Transverse colon (tissue), 4 donors: ENCODE results near the gene CHD2. TPM values are rescaled to one million over a fixed set of nuclear protein-coding genes. Genes with fewer than 3 reads are reported as not detected.

Experiments used
- DNase-seq: peaks from one replicate; pipeline ENCODE4 v3.0.0-alpha.2; 2019
- H3K27ac ChIP-seq, 4 donors: fragments of 200-600 bp; sonication (generic); 2 replicates each; pipeline ENCODE4 v1.5.1; 2016 to 2018; ENCODE audit warnings: inconsistent platforms in 4 of 4
- H3K27me3 ChIP-seq: fragments of 200-600 bp; sonication (generic); 2 replicates; pipeline ENCODE4 v1.5.1; 2017; ENCODE audit warnings: inconsistent platforms
- H3K36me3 ChIP-seq, 4 donors: fragments of 200-600 bp; sonication (generic); 2 replicates each; pipeline ENCODE4 v1.5.1; 2017 to 2019; ENCODE audit warnings: inconsistent platforms in 4 of 4
- H3K4me1 ChIP-seq, 4 donors: fragments of 200-600 bp; sonication (generic); 2 replicates each; pipeline ENCODE4 v1.5.1; 2017 to 2020; ENCODE audit warnings: inconsistent platforms in 4 of 4
- H3K4me3 ChIP-seq, 4 donors: fragments of 200-600 bp; sonication (generic); 1 replicate in 1 of 4; 2 replicates in 3 of 4; pipeline versions ENCODE4 v1.5.1 to v1.6.1; 2017 to 2019; ENCODE audit warnings: inconsistent platforms in 4 of 4
- H3K9me3 ChIP-seq, 2 donors: fragments of 200-600 bp; sonication (generic); 2 replicates each; pipeline ENCODE4 v1.5.1; 2017 to 2019; ENCODE audit warnings: inconsistent platforms in 2 of 2
- EP300 ChIP-seq: sonication (generic); formaldehyde crosslinking; IDR thresholded peaks from one replicate; pipeline ENCODE4 v1.6.1; 2017; ENCODE audit warnings: antibody characterized with exemption, low read depth
- POLR2A ChIP-seq: fragments of 450-650 bp; IDR thresholded peaks from one replicate; pipeline ENCODE4 v1.6.1; 2016; ENCODE audit warnings: antibody characterized with exemption, mild to moderate bottlenecking, moderate library complexity
- POLR2AphosphoS5 ChIP-seq, 3 donors: sonication (generic); formaldehyde crosslinking; IDR thresholded peaks; one replicate each; pipeline ENCODE4 v1.6.1; 2016; ENCODE audit warnings: antibody characterized with exemption in 3 of 3
- WGBS, 2 donors: methylation state at CpG; one replicate each; pipeline ENCODE4 v1.1.5; 2018; ENCODE audit warnings: low coverage in 1 of 2; 5-methylcytosine and 5-hydroxymethylcytosine counted together
- in situ Hi-C, 4 donors: fragments of 200-750 bp; cut with MboI; loops; one replicate each; pipeline versions ENCODE4 v1.15.0 to v1.15.1; 2017; ENCODE audit warnings: low sequenced_read_pairs in 3 of 4, low pct_ligation_motif_present in 1 of 4, low pct_unique_long_range_greater_than_20kb in 1 of 4
- intact Hi-C: fragments of 100-400 bp; cut with DNase I; formaldehyde crosslinking; loops from one replicate; pipeline ENCODE4 v1.15.1; 2023; ENCODE audit warnings: low total_unique reads
- total RNA-seq, 4 donors: library from RNA; depleted of rRNA; stranded (reverse); fragments of >200 nt; gene quantifications; one replicate each; pipeline ENCODE4 v1.1.0, GENCODE V29; 2016
- TF ChIP-seq, protein P1 (sequence below), 5 experiments: fragments of 200-600 bp in 3 of 5; fragments of 450-650 bp in 2 of 5; sonication (generic) in 3 of 5; IDR thresholded peaks; 1 replicate in 2 of 5; 2 replicates in 3 of 5; pipeline ENCODE4 v1.5.1; 2016 to 2017; ENCODE audit warnings: antibody characterized with exemption in 5 of 5, inconsistent platforms in 3 of 5, mild to moderate bottlenecking in 2 of 5, moderate library complexity in 1 of 5

Gene CHD2
- total RNA-seq, 4 donors from 2014 or later, result 90.5 to 190 (median 138) TPM

DNA sequence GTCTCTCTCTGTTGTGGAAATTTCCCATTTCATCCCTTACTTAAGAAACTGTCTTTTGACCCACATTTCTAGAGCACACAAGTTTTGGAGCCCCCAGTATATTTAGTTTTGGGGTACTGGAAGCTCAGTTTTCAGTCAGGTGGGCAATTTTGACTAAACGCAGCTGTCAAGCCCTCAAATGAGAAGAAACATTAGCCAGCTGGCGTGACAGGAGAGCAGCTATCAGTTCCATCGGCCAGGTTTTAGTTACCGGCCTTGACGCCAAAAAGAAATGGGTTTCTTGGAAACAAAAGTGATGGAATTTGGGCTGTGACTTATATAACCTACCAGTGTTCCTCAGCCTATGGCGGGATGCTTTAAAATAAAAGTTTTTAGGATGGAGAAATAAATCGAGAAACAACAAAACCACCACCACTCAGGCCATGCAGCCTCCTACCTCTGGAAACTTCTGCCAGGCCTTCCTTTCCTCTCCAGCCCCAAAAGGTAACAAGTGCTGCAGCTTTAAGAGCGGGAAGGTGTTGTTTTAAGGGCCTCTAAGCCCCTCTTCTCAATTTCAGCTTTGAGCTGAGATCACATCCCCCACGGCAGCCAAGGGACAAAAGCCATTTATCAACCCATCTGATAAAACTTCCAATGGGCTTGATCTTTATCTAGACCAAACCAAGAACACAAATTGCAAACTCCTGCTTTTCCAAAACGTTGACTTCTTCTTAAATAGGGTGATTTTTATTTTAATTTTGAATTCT lies 170.6 kb downstream of the CHD2 start:
- no peaks in the 10 kb centered on the region for H3K9me3 ChIP-seq
- WGBS, 2 donors, result 52 to 70% methylated on average over 10 of the region's 10 CpGs
- intact Hi-C loops, result no loop called here
- peak overlapping the region; percentile 76 to 96 (median 89) for H3K27ac ChIP-seq
- no peak for DNase-seq
- peaks cover 60% of the 10 kb centered on the region for H3K27me3 ChIP-seq
- peak overlapping the region; percentile 42 to 72 (median 57) for H3K4me3 ChIP-seq
- in situ Hi-C loops, result no loop called here
- H3K4me1 ChIP-seq, result peaks cover 0 to 37% (median 6%) of the 10 kb centered on the region in 4 donors
- H3K36me3 ChIP-seq, result no peaks in the 10 kb centered on the region
- TF ChIP-seq, protein P1, sequence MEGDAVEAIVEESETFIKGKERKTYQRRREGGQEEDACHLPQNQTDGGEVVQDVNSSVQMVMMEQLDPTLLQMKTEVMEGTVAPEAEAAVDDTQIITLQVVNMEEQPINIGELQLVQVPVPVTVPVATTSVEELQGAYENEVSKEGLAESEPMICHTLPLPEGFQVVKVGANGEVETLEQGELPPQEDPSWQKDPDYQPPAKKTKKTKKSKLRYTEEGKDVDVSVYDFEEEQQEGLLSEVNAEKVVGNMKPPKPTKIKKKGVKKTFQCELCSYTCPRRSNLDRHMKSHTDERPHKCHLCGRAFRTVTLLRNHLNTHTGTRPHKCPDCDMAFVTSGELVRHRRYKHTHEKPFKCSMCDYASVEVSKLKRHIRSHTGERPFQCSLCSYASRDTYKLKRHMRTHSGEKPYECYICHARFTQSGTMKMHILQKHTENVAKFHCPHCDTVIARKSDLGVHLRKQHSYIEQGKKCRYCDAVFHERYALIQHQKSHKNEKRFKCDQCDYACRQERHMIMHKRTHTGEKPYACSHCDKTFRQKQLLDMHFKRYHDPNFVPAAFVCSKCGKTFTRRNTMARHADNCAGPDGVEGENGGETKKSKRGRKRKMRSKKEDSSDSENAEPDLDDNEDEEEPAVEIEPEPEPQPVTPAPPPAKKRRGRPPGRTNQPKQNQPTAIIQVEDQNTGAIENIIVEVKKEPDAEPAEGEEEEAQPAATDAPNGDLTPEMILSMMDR (IDR thresholded peaks at IDR 0.05), result no peak
- no peak for TF ChIP-seq EP300
- no peak for TF ChIP-seq POLR2A
- no peak for TF ChIP-seq POLR2AphosphoS5 (IDR thresholded peaks at IDR 0.05)

DNA sequence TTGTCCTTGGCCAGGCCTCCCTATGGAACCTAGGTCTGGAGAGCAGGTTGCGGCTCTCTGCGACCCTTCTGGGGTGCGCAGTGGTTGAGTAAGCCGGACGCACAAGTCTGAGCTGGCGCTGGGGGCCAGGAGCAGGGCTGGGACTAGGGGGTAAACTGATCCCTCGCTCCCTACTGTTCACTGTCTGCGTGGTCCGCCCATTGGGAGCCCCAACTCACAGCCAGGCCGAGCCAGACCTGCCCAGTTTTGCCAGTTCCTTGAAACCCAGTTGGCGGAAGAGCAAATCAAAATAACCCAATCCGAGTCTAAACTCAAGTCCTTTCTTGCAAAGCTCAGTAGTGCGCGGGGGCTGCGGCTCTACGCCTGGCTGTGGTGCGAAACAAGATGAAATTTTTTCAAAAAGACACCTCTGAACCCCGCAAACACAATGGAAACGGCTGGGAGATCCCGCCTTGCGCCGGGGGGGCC lies 171.4 kb downstream of the CHD2 start:
- intact Hi-C loops, result no loop called here
- Histone ChIP-seq H3K27ac (peak overlapping the region; percentile 76 to 96 (median 89)), H3K36me3 (no peaks in the 10 kb centered on the region), H3K9me3 (no peaks in the 10 kb centered on the region), H3K27me3 (peaks cover 63% of the 10 kb centered on the region), H3K4me3 (peak overlapping the region; percentile 42 to 72 (median 57)), H3K4me1 (peaks cover 0 to 34% (median 4%) of the 10 kb centered on the region in 4 donors)
- no peak for DNase-seq
- no peak for TF ChIP-seq EP300
- TF ChIP-seq POLR2A, result no peak
- TF ChIP-seq POLR2AphosphoS5 (IDR thresholded peaks at IDR 0.05), result no peak
- 24 to 52% methylated on average over 6 to 22 of the region's 22 CpGs for WGBS, 2 donors
- in situ Hi-C loops, result no loop called here

DNA sequence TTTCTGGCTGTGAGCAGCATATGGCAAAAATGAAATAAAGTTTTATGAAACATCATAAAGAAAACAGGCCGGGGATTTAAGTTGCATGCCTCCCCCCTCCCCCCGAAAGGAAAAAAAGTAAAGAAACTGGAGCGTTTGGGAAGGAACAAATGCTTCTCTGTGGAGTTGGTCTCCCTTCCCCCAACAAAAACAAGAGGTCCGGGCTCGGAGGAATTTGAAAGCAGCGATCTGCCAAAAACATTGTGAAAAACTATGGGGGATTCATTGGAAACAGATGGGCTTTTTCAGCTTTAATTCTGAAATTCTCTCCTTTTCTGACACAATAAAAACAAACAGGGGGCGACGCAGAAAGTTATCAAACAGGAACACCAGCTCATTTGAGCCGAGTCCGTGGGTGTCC lies 171.9 kb downstream of the CHD2 start:
- WGBS, 2 donors, result 5 to 12% methylated on average over 6 to 10 of the region's 10 CpGs
- peaks cover 0 to 35% (median 4%) of the 10 kb centered on the region in 4 donors for H3K4me1 ChIP-seq
- peak overlapping the region; percentile 42 to 72 (median 57) for H3K4me3 ChIP-seq
- DNase-seq, result no peak
- no peaks in the 10 kb centered on the region for H3K9me3 ChIP-seq
- peaks cover 63% of the 10 kb centered on the region for H3K27me3 ChIP-seq
- TF ChIP-seq, protein P1 (IDR thresholded peaks at IDR 0.05), result no peak
- TF ChIP-seq EP300 (no peak), POLR2AphosphoS5 (IDR thresholded peaks at IDR 0.05) (no peak), POLR2A (no peak)
- H3K27ac ChIP-seq, result peak overlapping the region; percentile 76 to 96 (median 89)
- H3K36me3 ChIP-seq, result no peaks in the 10 kb centered on the region
- in situ Hi-C loops, result no loop called here
- intact Hi-C loops, result no loop called here

DNA sequence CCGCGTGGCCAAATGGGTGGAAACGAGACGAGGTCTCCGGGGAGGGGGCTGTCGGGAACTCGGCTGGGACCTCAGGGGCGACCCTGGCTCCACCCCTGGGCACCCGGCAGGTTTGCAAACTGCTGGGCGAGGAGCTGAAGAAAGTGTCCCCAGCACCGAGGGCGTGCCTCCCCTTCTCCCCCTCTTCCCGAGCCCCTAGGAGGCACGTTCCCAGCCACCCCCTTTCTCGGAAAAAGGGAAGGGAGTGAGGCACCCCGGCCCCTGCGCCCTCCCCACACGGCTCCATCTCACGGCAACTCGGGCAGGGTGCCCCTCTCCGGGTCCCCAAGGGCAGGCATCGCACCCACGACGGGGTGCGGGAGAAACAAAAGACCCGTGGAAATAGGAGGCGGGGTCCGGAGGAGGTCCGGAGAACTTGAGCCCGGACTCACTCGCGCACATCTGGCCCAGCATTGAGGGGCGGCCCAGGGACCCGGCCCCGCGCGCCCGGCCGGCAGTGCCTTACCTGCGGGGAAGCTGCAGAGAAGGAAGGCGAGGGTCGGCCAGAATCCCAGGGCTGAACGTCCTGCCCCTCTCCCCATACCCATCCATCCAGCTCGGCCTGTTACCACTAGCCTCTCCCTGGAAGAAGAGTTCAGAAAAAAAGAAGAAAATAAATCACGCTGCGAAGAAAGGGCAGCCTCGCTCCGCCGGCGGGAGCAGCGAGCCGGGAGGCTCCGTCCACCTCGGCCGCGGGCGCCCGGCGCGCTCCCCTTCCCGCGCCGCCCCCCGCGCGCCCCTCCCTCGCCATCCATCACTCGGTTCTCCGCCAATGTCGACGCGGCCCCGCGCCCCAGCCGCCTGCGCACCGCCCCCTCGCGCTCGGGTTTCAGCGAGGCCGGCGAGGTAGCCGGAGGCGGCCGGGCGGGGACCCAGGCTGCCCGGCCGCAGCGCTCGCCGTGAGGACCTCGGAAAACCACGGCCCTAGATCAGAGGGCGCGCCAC lies 172.6 kb downstream of the CHD2 start:
- peaks cover 0 to 32% (median 2%) of the 10 kb centered on the region in 4 donors for H3K4me1 ChIP-seq
- intact Hi-C loops (no loop called here), in situ Hi-C loops (no loop called here)
- H3K36me3 ChIP-seq, result no peaks in the 10 kb centered on the region
- 4 to 10% methylated on average over 2 to 90 of the region's 96 CpGs for WGBS, 2 donors
- H3K4me3 ChIP-seq, result peak overlapping the region; percentile 42 to 72 (median 57)
- peak; percentile 63 for DNase-seq
- TF ChIP-seq, protein P1 (IDR thresholded peaks at IDR 0.05), result no peak
- TF ChIP-seq POLR2AphosphoS5 (IDR thresholded peaks at IDR 0.05) (peak; percentile 4 to 74 (median 13)), POLR2A (peak; percentile 39), EP300 (no peak)
- H3K27ac ChIP-seq, result peak overlapping the region; percentile 76 to 96 (median 89)
- H3K9me3 ChIP-seq, result no peaks in the 10 kb centered on the region
- peaks cover 66% of the 10 kb centered on the region for H3K27me3 ChIP-seq
